ENCODE measurements around the gene DLGAP1. TPM values are rescaled to one million over a fixed set of nuclear protein-coding genes. Genes with fewer than 3 reads are reported as not detected.

Gene DLGAP1
- total and polyA plus RNA-seq, 7 donors: 0.13 to 2.6 (median 1.3) TPM; not detected in 1

GRCh38 chr18:3616744-3617143 is 838.4 kb downstream of the DLGAP1 start:
- peaks cover 0 to 2% (median under 1%) of the 10 kb centered on the region in 4 donors for H3K4me1 ChIP-seq
- WGBS, 2 donors: 91 to 94% methylated on average over 3 of the region's 3 CpGs
- H3K4me3 ChIP-seq: no peak overlapping the region
- no peak for DNase-seq
- TF ChIP-seq POLR2A (IDR thresholded peaks at IDR 0.05) (no peak), POLR2AphosphoS5 (IDR thresholded peaks at IDR 0.05) (no peak), CTCF (IDR thresholded peaks at IDR 0.05) (no peak), EP300 (IDR thresholded peaks at IDR 0.05) (no peak)
- H3K27ac ChIP-seq: no peak overlapping the region
- no peaks in the 10 kb centered on the region for H3K27me3 ChIP-seq
- H3K9me3 ChIP-seq: no peaks in the 10 kb centered on the region
- intact Hi-C loops (cut with DNase I): no loop called here
- no peaks in the 10 kb centered on the region for H3K36me3 ChIP-seq

GRCh38 chr18:3616142-3616541 is 839.0 kb downstream of the DLGAP1 start:
- Histone ChIP-seq H3K36me3 (no peaks in the 10 kb centered on the region), H3K4me1 (no peaks in the 10 kb centered on the region), H3K4me3 (no peak overlapping the region), H3K27ac (no peak overlapping the region), H3K9me3 (no peaks in the 10 kb centered on the region), H3K27me3 (no peaks in the 10 kb centered on the region)
- TF ChIP-seq EP300 (IDR thresholded peaks at IDR 0.05): no peak
- no peak for TF ChIP-seq POLR2AphosphoS5 (IDR thresholded peaks at IDR 0.05)
- intact Hi-C loops (cut with DNase I): no loop called here
- WGBS, 2 donors: 93 to 96% methylated on average over 6 of the region's 6 CpGs
- DNase-seq: peak; percentile 5

- Histone ChIP-seq H3K4me1 (no peaks in the 10 kb centered on the region), H3K27ac (no peak overlapping the region), H3K4me3 (no peak overlapping the region), H3K27me3 (no peaks in the 10 kb centered on the region), H3K9me3 (no peaks in the 10 kb centered on the region), H3K36me3 (no peaks in the 10 kb centered on the region)
- DNase-seq: peak; percentile 6
- intact Hi-C loops (cut with DNase I): no loop called here
- 33 to 53% methylated on average over 4 of the region's 4 CpGs for WGBS, 2 donors
- no peak for TF ChIP-seq EP300 (IDR thresholded peaks at IDR 0.05)
- TF ChIP-seq CTCF (IDR thresholded peaks at IDR 0.05): no peak
Measured at GRCh38 chr18:3615374-3615985, 839.6 kb downstream of the DLGAP1 start.

- peak; percentile 37 for DNase-seq
- no peak for TF ChIP-seq POLR2AphosphoS5 (IDR thresholded peaks at IDR 0.05)
- TF ChIP-seq CTCF (IDR thresholded peaks at IDR 0.05): no peak
- TF ChIP-seq EP300 (IDR thresholded peaks at IDR 0.05): no peak
- intact Hi-C loops (cut with DNase I): no loop called here
- Histone ChIP-seq H3K9me3 (no peaks in the 10 kb centered on the region), H3K27ac (no peak overlapping the region), H3K4me1 (no peaks in the 10 kb centered on the region), H3K27me3 (no peaks in the 10 kb centered on the region), H3K4me3 (no peak overlapping the region), H3K36me3 (no peaks in the 10 kb centered on the region)
- 56 to 73% methylated on average over 5 of the region's 5 CpGs for WGBS, 2 donors
Measured at GRCh38 chr18:3612315-3612714, 842.8 kb downstream of the DLGAP1 start.

- Histone ChIP-seq H3K9me3 (no peaks in the 10 kb centered on the region), H3K27ac (no peak overlapping the region), H3K36me3 (no peaks in the 10 kb centered on the region), H3K4me1 (peaks cover 0 to 3% (median 2%) of the 10 kb centered on the region in 4 donors), H3K27me3 (no peaks in the 10 kb centered on the region), H3K4me3 (no peak overlapping the region)
- intact Hi-C loops (cut with DNase I): no loop called here
- WGBS, 2 donors: 83 to 88% methylated on average over 15 of the region's 15 CpGs
- TF ChIP-seq POLR2AphosphoS5 (IDR thresholded peaks at IDR 0.05): no peak
- TF ChIP-seq CTCF (IDR thresholded peaks at IDR 0.05): no peak
- no peak for TF ChIP-seq EP300 (IDR thresholded peaks at IDR 0.05)
- no peak for TF ChIP-seq POLR2A (IDR thresholded peaks at IDR 0.05)
- peak; percentile 56 for DNase-seq
Measured at GRCh38 chr18:3611313-3612090, 843.6 kb downstream of the DLGAP1 start.
